ENCODE data around the gene PHLPP1. TPM values are rescaled to one million over a fixed set of nuclear protein-coding genes. Genes with fewer than 3 reads are reported as not detected.

Gene PHLPP1
- total RNA-seq, 2 experiments from 2014 or later = 8.2 to 8.6 TPM

DNA sequence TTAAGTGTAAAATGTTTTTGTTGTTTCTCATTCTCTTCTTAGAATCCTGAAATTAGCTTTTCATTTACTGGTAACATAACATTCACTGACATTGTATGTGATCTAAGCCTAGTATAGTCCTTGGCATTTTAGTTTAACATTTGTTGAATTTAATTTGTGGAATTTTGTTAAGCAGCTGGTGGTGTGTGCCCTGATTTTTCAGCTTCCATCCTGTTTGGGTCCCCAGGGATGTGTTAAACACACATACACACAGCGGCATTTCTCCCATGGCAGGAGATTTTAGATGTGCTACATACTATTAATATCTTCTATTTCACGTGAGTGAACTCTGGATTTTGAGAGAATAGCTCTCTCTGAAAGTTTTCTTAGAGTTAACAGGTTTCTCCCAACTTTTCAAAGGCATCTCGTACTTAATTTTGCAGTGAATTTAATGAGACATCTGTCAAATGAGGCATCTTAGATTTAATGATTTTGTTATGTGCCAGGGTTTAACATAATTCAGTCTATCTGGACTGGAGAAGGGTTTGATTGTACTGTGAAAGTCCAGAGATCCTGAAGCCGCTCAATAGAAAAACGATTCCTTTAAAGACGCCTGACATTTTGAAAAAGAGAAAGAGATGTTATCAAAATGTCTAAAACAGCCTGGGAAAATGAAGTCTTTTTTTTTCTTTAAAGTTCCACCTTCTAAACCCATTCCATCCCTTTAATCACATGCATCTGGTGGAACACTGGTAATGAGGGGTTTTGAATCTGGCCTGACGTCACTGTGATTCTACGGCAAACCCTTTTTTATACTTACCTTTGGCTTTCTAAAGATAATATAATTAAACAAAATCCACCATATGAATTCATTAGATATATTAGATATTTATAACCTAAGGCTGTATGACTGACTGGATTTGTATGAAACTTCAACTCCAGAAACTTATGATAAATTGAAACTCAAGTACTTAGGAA lies 6.8 kb downstream of the PHLPP1 start:
- Mint-ChIP-seq H3K27me3 (peaks cover 3% of the 10 kb centered on the region), H3K4me3 (no peak overlapping the region), H3K4me1 (ENCODE audit: low read depth) (peaks cover 39% of the 10 kb centered on the region), H3K9me3 (no peaks in the 10 kb centered on the region), H3K36me3 (ENCODE audit: low read depth) (peaks cover under 1% of the 10 kb centered on the region), H3K27ac (no peak overlapping the region)
- ChIA-PET CTCF (no interaction called here), POLR2A (no interaction called here)
- no peak for DNase-seq
- TF ChIP-seq, protein P1, sequence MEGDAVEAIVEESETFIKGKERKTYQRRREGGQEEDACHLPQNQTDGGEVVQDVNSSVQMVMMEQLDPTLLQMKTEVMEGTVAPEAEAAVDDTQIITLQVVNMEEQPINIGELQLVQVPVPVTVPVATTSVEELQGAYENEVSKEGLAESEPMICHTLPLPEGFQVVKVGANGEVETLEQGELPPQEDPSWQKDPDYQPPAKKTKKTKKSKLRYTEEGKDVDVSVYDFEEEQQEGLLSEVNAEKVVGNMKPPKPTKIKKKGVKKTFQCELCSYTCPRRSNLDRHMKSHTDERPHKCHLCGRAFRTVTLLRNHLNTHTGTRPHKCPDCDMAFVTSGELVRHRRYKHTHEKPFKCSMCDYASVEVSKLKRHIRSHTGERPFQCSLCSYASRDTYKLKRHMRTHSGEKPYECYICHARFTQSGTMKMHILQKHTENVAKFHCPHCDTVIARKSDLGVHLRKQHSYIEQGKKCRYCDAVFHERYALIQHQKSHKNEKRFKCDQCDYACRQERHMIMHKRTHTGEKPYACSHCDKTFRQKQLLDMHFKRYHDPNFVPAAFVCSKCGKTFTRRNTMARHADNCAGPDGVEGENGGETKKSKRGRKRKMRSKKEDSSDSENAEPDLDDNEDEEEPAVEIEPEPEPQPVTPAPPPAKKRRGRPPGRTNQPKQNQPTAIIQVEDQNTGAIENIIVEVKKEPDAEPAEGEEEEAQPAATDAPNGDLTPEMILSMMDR (IDR thresholded peaks at IDR 0.05) = no peak
- intact Hi-C loops (cut with micrococcal nuclease) = no loop called here
- no peak for ATAC-seq

DNA sequence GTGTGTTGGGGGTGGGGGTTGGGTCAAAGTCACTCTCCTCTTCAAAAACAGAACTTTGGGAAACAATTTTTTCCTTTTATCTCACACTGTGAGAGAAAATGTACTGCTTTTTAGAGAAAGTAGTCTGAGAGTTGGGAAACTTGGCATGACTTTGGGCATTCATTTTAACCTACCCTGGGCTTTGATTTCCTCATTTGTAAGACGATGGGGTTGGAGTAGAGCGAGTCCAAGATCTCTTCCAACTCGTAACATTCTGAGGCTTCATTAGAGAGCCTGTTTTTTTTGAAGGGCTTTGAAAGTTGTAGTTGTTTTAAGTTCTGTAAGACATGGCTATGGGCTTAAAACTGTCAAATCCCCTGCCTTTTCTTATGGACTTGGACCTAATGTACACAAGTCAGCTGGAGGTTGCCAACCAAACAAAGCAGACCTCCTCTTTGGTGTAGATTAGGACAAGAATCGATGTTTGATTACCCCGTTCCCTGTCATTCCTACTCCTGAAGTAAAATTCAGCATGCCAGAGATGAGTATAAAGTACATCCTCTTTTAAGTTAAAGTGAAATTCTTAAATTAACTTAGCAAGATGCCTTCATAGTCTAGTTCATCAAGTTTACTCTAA lies 8.4 kb downstream of the PHLPP1 start:
- no peak for ATAC-seq
- Mint-ChIP-seq H3K27me3 (peaks cover 2% of the 10 kb centered on the region), H3K27ac (no peak overlapping the region), H3K4me1 (ENCODE audit: low read depth) (peaks cover 25% of the 10 kb centered on the region), H3K9me3 (no peaks in the 10 kb centered on the region), H3K4me3 (no peak overlapping the region), H3K36me3 (ENCODE audit: low read depth) (no peaks in the 10 kb centered on the region)
- ChIA-PET CTCF (no interaction called here), POLR2A (no interaction called here)
- intact Hi-C loops (cut with micrococcal nuclease) = no loop called here
- DNase-seq = no peak
- TF ChIP-seq, protein P1 (IDR thresholded peaks at IDR 0.05) = no peak

DNA sequence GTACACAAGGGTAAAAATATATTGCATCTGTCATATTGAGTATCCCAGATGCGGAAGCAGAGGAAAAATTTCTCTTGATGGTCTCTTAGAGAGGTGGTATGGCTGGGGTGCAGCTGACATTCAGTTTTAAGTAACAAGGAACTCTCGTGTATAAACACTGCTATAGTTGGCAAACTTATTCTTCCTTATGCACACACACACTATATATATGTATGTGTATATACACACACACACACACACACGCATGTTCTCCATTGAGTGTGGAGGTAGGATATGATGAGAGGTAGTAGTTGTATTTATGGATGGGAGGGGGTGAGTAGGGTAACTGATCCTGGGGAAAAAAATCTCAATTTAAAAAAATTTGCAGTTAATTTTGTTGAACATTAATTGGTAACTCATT lies 10.6 kb downstream of the PHLPP1 start:
- ATAC-seq (no peak), DNase-seq (no peak)
- peaks cover 8% of the 10 kb centered on the region for H3K4me1 Mint-ChIP-seq (ENCODE audit: low read depth)
- no peaks in the 10 kb centered on the region for H3K36me3 Mint-ChIP-seq (ENCODE audit: low read depth)
- H3K27me3 Mint-ChIP-seq = peaks cover 2% of the 10 kb centered on the region
- intact Hi-C loops (cut with micrococcal nuclease) = no loop called here
- ChIA-PET POLR2A (no interaction called here), CTCF (interaction anchor here (0.7 kb wide), 1 partner anchor 32 kb away, joined by 3 read pairs; no protein-coding TSS in a partner anchor)
- no peaks in the 10 kb centered on the region for H3K9me3 Mint-ChIP-seq
- no peak overlapping the region for H3K4me3 Mint-ChIP-seq
- TF ChIP-seq, protein P1 (IDR thresholded peaks at IDR 0.05) = no peak
- no peak overlapping the region for H3K27ac Mint-ChIP-seq

DNA sequence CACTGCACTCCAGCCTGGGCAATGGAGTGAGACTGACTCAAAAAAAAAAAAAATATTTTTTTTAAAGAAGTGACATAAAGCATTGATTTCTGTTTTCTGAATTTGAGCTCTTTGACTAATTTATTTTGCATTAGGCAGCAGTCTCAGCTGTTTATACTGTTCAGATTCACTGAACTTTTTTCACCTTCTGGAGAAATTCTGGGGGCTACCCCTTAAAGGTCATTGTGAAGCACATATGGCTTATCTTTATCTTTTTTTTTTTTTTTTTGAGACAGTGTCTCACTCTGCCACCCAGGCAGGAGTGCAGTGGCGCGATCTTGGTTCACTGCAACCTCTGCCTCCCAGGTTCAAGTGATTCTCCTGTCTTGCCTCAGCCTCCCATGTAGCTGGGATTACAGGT lies 12.9 kb downstream of the PHLPP1 start:
- H3K36me3 Mint-ChIP-seq (ENCODE audit: low read depth) = peaks cover 7% of the 10 kb centered on the region
- intact Hi-C loops (cut with micrococcal nuclease) = no loop called here
- no peak overlapping the region for H3K27ac Mint-ChIP-seq
- H3K4me1 Mint-ChIP-seq (ENCODE audit: low read depth) = peaks cover 4% of the 10 kb centered on the region
- CTCF ChIA-PET = interaction anchor here (0.7 to 0.9 kb wide), 3 partner anchors 11 to 479 kb away, joined by 3 to 4 read pairs (median 3); no protein-coding TSS in a partner anchor
- peaks cover 10% of the 10 kb centered on the region for H3K9me3 Mint-ChIP-seq
- peaks cover 2% of the 10 kb centered on the region for H3K27me3 Mint-ChIP-seq
- ATAC-seq (no peak), DNase-seq (no peak)
- POLR2A ChIA-PET = interaction anchor here (0.6 kb wide), 1 partner anchor 676 kb away, joined by 3 read pairs; no protein-coding TSS in a partner anchor
- no peak overlapping the region for H3K4me3 Mint-ChIP-seq
- TF ChIP-seq, protein P1 (IDR thresholded peaks at IDR 0.05) = no peak

Measured in activated CD8-positive, alpha-beta T cell treated with anti-CD3 and anti-CD28 coated beads for 36 hours (primary cell).